ENCODE measurements around the gene MAGED1.

- TF ChIP-seq CTCF (conservative IDR thresholded peaks at IDR 0.05; ENCODE audit: low read length) (no peak), EZH2phosphoT487 (IDR thresholded peaks at IDR 0.05; ENCODE audit: borderline replicate concordance) (no peak)
Observed at GRCh38 chrX:51866210-51866609, 27.2 kb upstream of the MAGED1 start.

Data from Loucy (cell line).